ENCODE results near the gene NRXN3. TPM values are rescaled to one million over a fixed set of nuclear protein-coding genes. Genes with fewer than 3 reads are reported as not detected.

The NRXN3 gene
- total and polyA plus RNA-seq, 2 experiments from 2014 or later = 5.7 to 7.1 TPM

DNA sequence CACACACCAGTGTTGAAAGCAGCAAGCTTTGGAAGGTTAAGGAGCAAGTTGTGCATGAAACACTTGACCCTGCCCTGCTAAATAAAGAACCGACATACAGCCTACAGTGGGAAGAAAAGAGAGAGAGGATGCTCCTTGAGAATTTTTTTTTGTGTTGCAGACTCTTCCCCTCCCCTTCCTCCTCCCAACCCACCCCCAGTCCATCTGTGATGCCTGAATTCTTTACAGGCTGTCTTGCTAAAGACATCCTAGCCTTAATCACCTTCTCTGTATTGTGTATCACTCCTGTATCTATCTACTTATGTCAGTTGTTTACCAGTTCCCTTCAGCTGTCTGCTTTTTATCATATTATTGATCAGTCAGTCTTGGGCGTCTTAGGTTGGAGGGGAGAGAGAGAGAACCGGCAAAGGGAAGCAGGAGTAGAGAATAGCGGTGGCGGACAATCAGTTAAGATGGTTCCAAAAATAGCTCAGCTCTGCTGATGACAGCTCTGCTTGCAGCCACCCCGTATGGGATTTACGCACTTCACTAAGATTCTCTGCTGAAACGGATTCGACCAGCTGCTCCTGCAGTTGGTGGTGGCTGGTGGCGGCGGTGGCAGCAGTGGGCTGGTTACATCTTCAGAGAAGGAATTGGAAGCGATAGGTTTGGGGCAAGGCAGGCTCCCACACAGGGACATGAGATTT lies 664.7 kb downstream of the NRXN3 start:
- no peaks in the 10 kb centered on the region for H3K9me3 ChIP-seq (ENCODE audit: low read depth)
- no peaks in the 10 kb centered on the region for H3K79me2 ChIP-seq
- H3K4me3 ChIP-seq = no peak overlapping the region
- H2AFZ ChIP-seq = no peak overlapping the region
- no peak for DNase-seq (ENCODE audit: low spot score)
- H3K27me3 ChIP-seq = peaks cover 17% of the 10 kb centered on the region
- no peaks in the 10 kb centered on the region for H3K9me2 ChIP-seq (replicated peaks; ENCODE audit: insufficient read depth)
- no peaks in the 10 kb centered on the region for H3K36me3 ChIP-seq (replicated peaks; ENCODE audit: insufficient read depth, low read depth)
- H4K20me1 ChIP-seq (ENCODE audit: insufficient read depth, poor library complexity, severe bottlenecking) = no peaks in the 10 kb centered on the region
- 59% methylated on average over 12 of the region's 12 CpGs for WGBS (ENCODE audit: low lambda C conversion rate, missing lambda C conversion rate)
- TF ChIP-seq EZH2 (IDR thresholded peaks at IDR 0.05; ENCODE audit: borderline replicate concordance) (no peak), EZH2phosphoT487 (IDR thresholded peaks at IDR 0.05; ENCODE audit: low read depth, severe bottlenecking, unreplicated experiment) (no peak)
- TF ChIP-seq, protein P1, sequence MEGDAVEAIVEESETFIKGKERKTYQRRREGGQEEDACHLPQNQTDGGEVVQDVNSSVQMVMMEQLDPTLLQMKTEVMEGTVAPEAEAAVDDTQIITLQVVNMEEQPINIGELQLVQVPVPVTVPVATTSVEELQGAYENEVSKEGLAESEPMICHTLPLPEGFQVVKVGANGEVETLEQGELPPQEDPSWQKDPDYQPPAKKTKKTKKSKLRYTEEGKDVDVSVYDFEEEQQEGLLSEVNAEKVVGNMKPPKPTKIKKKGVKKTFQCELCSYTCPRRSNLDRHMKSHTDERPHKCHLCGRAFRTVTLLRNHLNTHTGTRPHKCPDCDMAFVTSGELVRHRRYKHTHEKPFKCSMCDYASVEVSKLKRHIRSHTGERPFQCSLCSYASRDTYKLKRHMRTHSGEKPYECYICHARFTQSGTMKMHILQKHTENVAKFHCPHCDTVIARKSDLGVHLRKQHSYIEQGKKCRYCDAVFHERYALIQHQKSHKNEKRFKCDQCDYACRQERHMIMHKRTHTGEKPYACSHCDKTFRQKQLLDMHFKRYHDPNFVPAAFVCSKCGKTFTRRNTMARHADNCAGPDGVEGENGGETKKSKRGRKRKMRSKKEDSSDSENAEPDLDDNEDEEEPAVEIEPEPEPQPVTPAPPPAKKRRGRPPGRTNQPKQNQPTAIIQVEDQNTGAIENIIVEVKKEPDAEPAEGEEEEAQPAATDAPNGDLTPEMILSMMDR (IDR thresholded peaks at IDR 0.05; ENCODE audit: poor library complexity) = no peak
- no peak overlapping the region for H3K27ac ChIP-seq
- no peaks in the 10 kb centered on the region for H3K4me1 ChIP-seq (ENCODE audit: insufficient read depth)
- H3K4me2 ChIP-seq = no peak overlapping the region

DNA sequence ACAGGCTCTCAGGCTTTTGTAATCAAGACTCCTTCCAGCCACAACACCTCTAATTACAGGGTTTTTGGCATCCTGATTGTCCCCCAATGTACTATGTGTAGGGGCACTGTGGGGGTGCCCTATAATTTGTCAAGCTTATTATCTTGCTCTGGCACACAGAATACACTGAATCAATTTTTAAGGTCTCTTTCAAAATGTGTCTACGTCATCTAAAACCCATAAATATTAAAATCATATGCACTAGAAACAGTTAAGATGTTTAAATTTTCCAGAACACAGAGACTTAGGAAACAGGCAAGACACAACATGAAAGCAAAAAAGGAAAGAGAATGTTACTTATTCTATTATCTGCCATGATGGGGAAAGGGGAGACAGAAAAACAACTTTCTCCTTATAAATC lies 665.7 kb downstream of the NRXN3 start:
- Histone ChIP-seq H3K4me1 (ENCODE audit: insufficient read depth) (no peaks in the 10 kb centered on the region), H4K20me1 (ENCODE audit: insufficient read depth, poor library complexity, severe bottlenecking) (no peaks in the 10 kb centered on the region), H3K9me2 (replicated peaks; ENCODE audit: insufficient read depth) (no peaks in the 10 kb centered on the region), H2AFZ (no peak overlapping the region), H3K4me2 (no peak overlapping the region), H3K79me2 (no peaks in the 10 kb centered on the region), H3K36me3 (replicated peaks; ENCODE audit: insufficient read depth, low read depth) (no peaks in the 10 kb centered on the region), H3K4me3 (no peak overlapping the region), H3K27ac (no peak overlapping the region), H3K9me3 (ENCODE audit: low read depth) (no peaks in the 10 kb centered on the region), H3K27me3 (peaks cover 17% of the 10 kb centered on the region)
- DNase-seq (ENCODE audit: low spot score) = no peak
- TF ChIP-seq, protein P1 (IDR thresholded peaks at IDR 0.05; ENCODE audit: poor library complexity) = no peak
- TF ChIP-seq EZH2phosphoT487 (IDR thresholded peaks at IDR 0.05; ENCODE audit: low read depth, severe bottlenecking, unreplicated experiment) (no peak), EZH2 (IDR thresholded peaks at IDR 0.05; ENCODE audit: borderline replicate concordance) (no peak)
- WGBS (ENCODE audit: low lambda C conversion rate, missing lambda C conversion rate) = 75% methylated on average over 1 of the region's 1 CpG

DNA sequence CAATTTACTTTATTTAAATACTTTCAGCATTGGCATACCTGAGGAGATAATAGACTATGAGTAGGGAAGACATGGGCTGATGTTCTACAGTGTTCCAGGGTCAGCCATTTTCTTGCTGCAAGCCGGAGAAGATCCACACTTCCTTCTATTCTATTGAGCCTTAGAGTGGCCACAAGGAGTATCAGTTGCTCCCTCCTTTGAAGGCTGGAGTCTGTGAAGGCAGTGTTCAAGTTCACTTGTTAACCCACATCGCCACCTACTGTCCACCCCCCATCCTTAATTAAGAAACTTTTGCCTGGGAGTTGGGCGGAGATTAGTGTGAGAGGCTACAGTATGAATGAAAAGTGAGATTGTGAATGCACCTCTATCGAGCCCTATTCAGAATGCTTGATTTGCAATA lies 666.6 kb downstream of the NRXN3 start:
- Histone ChIP-seq H3K4me3 (no peak overlapping the region), H3K4me2 (no peak overlapping the region), H3K9me3 (ENCODE audit: low read depth) (no peaks in the 10 kb centered on the region), H4K20me1 (ENCODE audit: insufficient read depth, poor library complexity, severe bottlenecking) (no peaks in the 10 kb centered on the region), H3K4me1 (ENCODE audit: insufficient read depth) (no peaks in the 10 kb centered on the region), H3K27ac (no peak overlapping the region), H3K27me3 (peaks cover 17% of the 10 kb centered on the region), H3K9me2 (replicated peaks; ENCODE audit: insufficient read depth) (no peaks in the 10 kb centered on the region), H2AFZ (no peak overlapping the region), H3K79me2 (no peaks in the 10 kb centered on the region), H3K36me3 (replicated peaks; ENCODE audit: insufficient read depth, low read depth) (no peaks in the 10 kb centered on the region)
- DNase-seq (ENCODE audit: low spot score) = peak; percentile 72
- WGBS (ENCODE audit: low lambda C conversion rate, missing lambda C conversion rate) = 12% methylated on average over 4 of the region's 4 CpGs
- TF ChIP-seq, protein P1 (IDR thresholded peaks at IDR 0.05; ENCODE audit: poor library complexity) = peak; percentile 56
- TF ChIP-seq EZH2 (IDR thresholded peaks at IDR 0.05; ENCODE audit: borderline replicate concordance) = no peak
- TF ChIP-seq EZH2phosphoT487 (IDR thresholded peaks at IDR 0.05; ENCODE audit: low read depth, severe bottlenecking, unreplicated experiment) = no peak
